Measurements from ENCODE around the gene KCNV2.
"Not testable (repeated sequence)": the region's sequence is repeated elsewhere in the genome, so short reads cannot be mapped to it uniquely, and the experiment has no call there.

The KCNV2 gene

DNA sequence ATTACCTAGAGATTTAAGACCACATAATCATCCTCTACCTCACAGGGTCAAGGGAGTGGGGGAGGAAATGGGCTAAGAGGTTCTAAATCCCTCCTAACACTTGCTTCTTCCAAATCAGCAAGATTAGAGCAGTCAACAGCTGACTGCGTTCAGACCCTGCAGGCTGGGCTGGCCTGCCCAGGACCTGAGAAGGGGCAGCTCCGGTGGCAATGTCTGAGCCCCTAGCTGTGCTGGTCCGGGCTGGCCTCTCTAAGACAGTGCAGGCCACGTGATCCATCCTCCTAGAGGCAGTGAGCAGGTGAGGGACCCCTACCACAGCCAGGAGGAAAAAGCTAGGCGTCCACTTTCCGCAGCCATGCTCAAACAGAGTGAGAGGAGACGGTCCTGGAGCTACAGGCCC lies at the start of gene KCNV2:
KCNV2 (plus strand) TSS at position 126 of the 400 bp plus-strand sequence; CDS start at position 356, 230 bp downstream.
- DNase-seq, result no peak

DNA sequence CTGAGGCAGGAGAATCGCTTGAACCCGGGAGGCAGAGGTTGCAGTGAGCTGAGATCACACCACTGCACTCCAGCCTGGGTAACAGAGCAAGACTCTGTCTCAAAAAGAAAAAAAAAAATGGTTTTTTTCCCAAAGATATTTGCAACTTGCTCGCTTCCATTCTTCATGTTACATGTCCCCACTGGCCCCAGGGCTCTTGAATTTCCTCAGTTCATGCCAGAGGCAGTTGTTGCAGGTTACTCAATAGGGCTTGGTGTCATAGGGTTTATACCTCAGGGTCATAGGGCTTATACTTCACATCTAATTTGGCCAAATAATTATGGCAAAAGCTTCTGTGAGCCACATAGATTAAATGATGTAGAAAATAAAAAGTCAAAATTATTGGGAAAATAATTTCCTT lies 44.1 kb upstream of the KCNV2 start:
- DNase-seq, result no peak

- no peak for DNase-seq
These were observed 43.0 kb upstream of the KCNV2 start for GRCh38 chr9:2674141-2674824.

GRCh38 chr9:2675834-2676233 lies 41.5 kb upstream of the KCNV2 start:
- DNase-seq, result no peak

DNA sequence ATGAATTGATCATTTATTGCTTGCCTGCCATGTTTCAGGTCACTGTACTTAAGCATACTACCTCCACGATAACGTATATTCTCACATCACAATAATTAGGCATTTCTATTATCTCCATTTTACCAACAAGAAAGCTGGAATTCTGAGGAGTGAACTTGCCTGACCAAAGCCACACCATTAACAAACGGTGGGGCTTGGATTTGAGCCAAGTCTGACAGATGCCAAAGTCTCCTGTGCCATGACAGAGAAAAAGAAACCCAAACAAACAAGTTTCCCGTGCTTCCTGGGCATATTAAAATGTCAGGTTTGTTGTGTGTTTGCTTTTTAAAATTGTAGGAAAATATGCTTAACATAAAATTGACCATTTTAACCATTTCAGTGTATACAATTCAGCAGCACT lies 40.8 kb upstream of the KCNV2 start:
- no peak for DNase-seq

- DNase-seq, result no peak
These were observed 39.1 kb upstream of the KCNV2 start for GRCh38 chr9:2677915-2678889.

GRCh38 chr9:2679011-2679410 lies 38.3 kb upstream of the KCNV2 start:
- no peak for DNase-seq

- no peak for DNase-seq
These were observed 35.3 kb upstream of the KCNV2 start for GRCh38 chr9:2681981-2682380.

- DNase-seq, result no peak
These were observed 30.4 kb upstream of the KCNV2 start for GRCh38 chr9:2686911-2687310.

DNA sequence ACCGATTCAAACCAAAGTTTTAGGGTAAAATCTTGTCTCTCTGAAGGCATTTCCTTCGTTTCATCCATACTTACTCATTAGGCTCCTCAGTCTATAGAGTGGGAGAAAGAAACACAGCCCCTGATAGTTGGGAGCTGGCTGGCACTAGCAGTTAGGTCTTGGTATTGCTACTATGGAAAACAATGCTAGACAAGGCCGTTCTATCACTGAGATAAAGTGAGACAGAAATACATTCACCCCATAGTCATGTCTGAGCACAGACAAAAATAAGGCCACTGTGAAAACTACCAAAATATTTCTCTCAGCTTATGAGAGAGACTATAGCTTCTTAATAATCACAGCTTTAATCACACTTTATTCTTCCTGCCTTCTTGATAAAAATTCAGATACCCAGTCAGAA lies 28.7 kb upstream of the KCNV2 start:
- no peak for DNase-seq

DNA sequence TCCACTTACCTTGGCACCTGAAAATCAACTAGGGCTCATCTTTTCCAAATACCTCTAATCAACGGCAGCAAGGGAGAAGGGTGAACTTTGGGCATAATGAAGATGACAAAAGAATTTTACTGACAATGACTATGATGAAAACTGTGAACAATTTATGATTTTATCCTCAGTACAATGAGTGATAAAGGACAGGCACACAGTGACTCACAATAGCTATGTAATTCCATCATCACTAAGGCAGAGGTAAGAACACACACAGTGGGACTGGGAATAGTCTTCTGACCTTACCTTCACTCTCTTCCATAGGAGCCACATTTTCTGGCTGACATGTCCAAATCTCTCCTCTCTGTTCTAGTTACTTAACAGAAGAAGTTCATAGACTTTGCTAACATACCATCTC lies 26.1 kb upstream of the KCNV2 start:
- no peak for DNase-seq

GRCh38 chr9:2691626-2692025 lies 25.7 kb upstream of the KCNV2 start:
- no peak for DNase-seq

GRCh38 chr9:2693056-2693455 lies 24.3 kb upstream of the KCNV2 start:
- no peak for DNase-seq

DNA sequence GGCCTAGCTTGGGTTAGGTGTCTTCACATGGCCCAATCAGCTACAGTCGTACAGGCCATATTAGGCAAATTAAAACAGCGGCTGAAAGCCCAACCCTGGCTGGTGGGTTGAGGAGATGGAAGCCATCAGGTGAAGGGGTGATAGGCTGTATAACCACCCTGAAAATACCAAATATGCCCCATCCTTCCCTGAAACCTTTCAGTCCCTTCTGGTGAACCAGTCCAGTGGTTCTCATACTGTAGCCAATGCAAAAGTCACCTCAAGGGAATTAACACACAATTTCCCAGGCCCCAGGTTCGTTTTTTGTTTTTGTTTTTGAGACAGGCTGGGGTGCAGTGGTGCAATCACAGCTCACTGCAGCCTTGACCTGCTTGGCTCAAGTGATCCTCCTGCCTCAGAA lies 19.8 kb upstream of the KCNV2 start:
- no peak for DNase-seq

GRCh38 chr9:2700398-2700797 lies 16.9 kb upstream of the KCNV2 start:
- no peak for DNase-seq

- DNase-seq, result no peak
These were observed 16.3 kb upstream of the KCNV2 start for GRCh38 chr9:2700909-2701550.

DNA sequence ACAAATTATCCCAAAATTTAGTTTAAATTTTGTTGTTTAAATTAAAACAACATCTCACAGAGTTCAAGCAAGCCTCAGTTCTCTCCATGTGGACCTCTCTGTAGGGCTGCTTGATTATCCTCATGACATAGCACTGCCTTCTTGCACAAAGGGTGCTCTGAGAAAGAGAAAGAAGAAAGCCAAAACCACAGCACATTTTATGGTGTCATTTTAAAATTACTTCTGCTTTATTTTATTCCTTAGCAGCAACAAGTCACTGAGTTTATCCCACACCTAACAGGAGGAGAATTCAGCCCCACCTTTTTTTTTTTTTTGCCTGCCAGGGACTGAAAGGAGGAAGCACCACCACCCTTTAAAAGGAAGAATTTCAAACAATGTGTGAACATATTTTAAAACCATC lies 12.8 kb upstream of the KCNV2 start:
- no peak for DNase-seq

DNA sequence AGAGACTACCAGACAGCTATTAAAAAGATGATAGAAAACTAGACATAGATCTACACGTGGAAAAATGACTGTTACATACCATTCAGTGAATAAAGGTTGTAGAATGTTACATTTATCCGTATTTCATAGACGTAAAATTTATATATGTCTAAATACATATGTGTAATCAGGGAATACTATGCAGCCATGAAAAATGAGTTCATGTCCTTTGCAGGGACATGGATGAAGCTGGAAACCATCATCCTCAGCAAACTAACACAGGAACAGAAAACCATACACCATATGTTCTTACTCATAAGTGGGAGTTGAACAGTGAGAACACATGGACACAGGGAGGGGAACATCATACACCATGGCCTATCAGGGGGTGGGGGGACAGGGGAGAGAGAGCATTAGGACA lies 10.1 kb upstream of the KCNV2 start:
- DNase-seq, result not testable (repeated sequence)

DNA sequence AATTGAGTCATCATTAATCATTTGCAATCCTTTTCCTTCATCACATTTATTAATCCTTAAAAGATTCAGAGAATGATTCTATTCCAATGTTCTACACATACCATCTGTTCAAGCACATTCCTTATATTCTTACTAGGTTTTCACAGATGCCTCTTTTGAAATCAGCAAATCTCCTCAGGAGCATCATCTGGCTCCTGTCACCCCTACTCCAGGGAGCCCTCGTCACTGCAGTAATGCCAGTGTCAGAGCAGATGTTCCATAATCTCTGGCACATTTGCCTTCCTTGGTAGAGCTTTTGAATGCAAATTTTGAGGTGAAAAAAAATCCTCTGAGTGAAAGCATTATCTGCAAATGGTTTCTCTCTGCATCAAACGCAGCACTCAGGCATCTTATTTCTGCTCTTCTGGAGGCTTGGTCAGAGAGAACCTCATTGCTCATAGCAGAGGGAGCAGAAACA lies 7.6 kb upstream of the KCNV2 start:
- DNase-seq, result peak; percentile 32

DNA sequence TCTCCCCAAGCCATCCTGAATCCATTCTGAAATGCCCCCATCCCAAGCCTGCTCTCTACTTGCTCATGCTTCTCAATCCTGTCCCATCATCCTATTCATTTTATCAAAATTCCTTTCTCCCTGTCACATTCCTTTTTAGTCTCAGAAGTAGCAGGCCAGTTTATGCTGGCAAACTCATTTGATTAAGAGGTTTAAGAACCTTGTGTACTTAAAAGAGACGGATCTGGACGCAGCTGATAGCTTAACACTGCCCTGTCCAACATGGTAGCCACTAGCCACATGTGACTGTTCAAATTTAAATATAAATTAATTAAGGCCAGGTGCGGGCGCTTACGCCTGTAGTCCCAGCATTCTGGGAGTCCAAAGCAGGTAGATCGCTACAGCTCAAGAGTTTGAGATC lies 5.6 kb upstream of the KCNV2 start:
- DNase-seq, result no peak

DNA sequence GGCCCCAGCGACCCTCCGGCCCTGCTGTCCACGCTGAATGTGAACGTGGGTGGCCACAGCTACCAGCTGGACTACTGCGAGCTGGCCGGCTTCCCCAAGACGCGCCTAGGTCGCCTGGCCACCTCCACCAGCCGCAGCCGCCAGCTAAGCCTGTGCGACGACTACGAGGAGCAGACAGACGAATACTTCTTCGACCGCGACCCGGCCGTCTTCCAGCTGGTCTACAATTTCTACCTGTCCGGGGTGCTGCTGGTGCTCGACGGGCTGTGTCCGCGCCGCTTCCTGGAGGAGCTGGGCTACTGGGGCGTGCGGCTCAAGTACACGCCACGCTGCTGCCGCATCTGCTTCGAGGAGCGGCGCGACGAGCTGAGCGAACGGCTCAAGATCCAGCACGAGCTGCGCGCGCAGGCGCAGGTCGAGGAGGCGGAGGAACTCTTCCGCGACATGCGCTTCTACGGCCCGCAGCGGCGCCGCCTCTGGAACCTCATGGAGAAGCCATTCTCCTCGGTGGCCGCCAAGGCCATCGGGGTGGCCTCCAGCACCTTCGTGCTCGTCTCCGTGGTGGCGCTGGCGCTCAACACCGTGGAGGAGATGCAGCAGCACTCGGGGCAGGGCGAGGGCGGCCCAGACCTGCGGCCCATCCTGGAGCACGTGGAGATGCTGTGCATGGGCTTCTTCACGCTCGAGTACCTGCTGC lies 839 bp downstream of the KCNV2 start:
- DNase-seq, result no peak

- no peak for DNase-seq
These were observed 1.4 kb downstream of the KCNV2 start for GRCh38 chr9:2718698-2719033.

GRCh38 chr9:2720179-2720654 lies 2.9 kb downstream of the KCNV2 start:
- DNase-seq, result no peak
